Measurements from ENCODE around the gene FAM53B.

FAM53B gene

DNA sequence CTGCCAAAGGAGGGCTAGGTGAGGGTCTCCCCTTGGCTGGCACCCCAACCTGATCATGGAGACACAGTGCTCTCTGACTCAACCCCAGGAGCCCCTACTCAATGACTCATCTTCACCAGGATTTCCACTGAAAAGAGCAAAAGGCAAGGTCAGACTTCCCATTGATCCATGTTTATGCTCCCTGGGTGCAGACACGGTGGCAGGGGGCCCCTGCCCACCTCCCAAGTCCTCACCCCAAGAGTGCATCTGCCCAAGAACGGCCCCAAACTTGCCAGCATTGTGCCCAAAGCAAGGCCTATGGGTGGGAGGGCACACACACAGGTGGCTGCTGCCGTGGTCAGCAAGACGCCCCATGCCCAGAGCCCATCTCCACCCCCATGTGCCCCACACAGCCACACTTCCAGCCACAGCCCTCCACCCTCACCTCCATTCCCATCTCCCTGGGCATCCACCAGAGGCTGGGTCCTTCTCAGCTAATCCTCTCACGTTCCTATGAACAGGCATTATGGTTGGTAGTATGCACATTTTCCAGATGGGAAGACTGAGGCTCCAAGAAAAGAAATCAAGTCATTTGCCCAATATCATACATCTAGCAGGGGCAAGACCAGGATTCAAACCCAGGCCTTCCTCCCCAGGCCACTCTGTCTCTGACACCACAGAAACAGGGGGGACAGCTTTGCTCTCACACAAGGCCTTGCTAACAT is 31.3 kb downstream of the FAM53B start:
- ChIA-PET CTCF (interaction anchor here (1.2 kb wide), 1 partner anchor 28 kb away, joined by 5 read pairs; no protein-coding TSS in a partner anchor), POLR2A (ENCODE audit: low non-redundant PET) (no interaction called here)
- TF ChIP-seq, protein P1, sequence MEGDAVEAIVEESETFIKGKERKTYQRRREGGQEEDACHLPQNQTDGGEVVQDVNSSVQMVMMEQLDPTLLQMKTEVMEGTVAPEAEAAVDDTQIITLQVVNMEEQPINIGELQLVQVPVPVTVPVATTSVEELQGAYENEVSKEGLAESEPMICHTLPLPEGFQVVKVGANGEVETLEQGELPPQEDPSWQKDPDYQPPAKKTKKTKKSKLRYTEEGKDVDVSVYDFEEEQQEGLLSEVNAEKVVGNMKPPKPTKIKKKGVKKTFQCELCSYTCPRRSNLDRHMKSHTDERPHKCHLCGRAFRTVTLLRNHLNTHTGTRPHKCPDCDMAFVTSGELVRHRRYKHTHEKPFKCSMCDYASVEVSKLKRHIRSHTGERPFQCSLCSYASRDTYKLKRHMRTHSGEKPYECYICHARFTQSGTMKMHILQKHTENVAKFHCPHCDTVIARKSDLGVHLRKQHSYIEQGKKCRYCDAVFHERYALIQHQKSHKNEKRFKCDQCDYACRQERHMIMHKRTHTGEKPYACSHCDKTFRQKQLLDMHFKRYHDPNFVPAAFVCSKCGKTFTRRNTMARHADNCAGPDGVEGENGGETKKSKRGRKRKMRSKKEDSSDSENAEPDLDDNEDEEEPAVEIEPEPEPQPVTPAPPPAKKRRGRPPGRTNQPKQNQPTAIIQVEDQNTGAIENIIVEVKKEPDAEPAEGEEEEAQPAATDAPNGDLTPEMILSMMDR (conservative IDR thresholded peaks at IDR 0.05; ENCODE audit: low read depth): no peak
- no peak for DNase-seq (ENCODE audit: low spot score)
- H3K27ac ChIP-seq: peak overlapping the region; percentile 30

DNA sequence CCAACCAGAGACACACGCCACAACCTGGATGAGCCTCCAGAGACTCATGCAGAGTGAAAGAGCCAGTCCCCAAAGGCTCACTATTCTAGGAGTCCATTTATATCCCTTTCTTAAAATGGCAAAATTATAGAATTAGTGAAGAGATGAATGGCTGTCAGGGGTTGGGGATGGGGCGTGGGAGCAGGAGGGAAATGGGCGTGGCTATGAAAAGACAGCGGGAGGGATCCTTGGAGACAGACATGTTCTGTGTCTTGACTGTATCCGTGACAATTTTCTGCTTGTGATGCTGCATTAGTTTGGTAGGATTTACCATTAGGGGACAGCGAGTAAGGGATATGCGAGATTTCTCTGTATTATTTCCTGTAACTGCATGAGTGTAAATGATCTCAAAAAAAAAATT is 33.0 kb downstream of the FAM53B start:
- POLR2A ChIA-PET (ENCODE audit: low non-redundant PET): no interaction called here
- no peak for DNase-seq (ENCODE audit: low spot score)
- no peak overlapping the region for H3K27ac ChIP-seq
- CTCF ChIA-PET: no interaction called here
- TF ChIP-seq, protein P1 (conservative IDR thresholded peaks at IDR 0.05; ENCODE audit: low read depth): no peak

DNA sequence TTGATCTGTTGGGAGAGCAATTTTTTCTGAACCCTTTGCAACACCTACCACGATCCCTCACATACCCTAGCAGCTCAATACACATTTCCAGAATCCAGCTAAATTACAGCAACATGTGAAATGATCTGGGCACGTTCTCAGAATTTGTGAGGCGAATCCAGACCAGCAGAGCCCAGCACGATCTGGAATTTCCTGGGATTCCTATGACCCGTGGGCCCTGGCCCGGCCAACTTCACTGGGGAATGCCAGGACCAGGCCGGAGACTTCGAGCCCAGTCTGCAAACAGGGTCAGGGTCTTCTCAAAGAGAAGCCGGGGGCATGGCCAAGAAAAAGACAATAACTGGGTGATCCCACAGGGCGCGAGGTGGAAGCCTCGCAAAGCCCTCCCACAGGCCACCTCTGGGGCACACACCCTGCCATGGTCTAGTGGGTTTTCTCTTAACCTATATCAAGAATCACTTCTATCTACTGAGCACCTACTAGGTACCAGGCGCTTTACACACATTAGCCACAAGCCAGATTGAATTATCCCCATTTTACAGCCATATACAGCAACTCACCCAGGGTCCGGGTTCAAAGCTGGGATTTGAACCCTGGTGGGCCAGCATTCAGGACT is 33.8 kb downstream of the FAM53B start:
- H3K27ac ChIP-seq: peak overlapping the region; percentile 80
- no peak for DNase-seq (ENCODE audit: low spot score)
- TF ChIP-seq, protein P1 (conservative IDR thresholded peaks at IDR 0.05; ENCODE audit: low read depth): no peak
- ChIA-PET POLR2A (ENCODE audit: low non-redundant PET) (no interaction called here), CTCF (no interaction called here)

DNA sequence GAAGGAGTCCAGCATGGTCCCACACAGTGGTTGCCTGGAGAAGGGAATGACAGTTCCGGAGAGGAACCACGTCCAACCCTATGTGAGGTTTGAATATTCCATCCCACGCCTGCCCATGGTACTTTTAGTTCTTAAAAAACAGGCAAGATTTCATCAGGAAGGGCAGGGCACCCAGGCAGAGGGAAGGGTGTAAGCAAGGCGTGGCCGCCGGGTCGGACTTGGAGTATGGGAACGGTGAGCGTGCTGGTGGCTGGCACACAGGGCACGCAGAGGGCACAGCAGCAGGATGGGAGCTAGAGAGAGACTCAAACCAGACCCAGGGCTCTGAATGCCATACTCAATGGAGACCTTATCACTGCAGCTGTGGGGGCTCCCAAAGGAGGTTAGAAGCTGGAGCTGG is 34.3 kb downstream of the FAM53B start:
- peak; percentile 54 for DNase-seq (ENCODE audit: low spot score)
- POLR2A ChIA-PET (ENCODE audit: low non-redundant PET): no interaction called here
- TF ChIP-seq, protein P1 (conservative IDR thresholded peaks at IDR 0.05; ENCODE audit: low read depth): no peak
- CTCF ChIA-PET: no interaction called here
- H3K27ac ChIP-seq: peak overlapping the region; percentile 80

DNA sequence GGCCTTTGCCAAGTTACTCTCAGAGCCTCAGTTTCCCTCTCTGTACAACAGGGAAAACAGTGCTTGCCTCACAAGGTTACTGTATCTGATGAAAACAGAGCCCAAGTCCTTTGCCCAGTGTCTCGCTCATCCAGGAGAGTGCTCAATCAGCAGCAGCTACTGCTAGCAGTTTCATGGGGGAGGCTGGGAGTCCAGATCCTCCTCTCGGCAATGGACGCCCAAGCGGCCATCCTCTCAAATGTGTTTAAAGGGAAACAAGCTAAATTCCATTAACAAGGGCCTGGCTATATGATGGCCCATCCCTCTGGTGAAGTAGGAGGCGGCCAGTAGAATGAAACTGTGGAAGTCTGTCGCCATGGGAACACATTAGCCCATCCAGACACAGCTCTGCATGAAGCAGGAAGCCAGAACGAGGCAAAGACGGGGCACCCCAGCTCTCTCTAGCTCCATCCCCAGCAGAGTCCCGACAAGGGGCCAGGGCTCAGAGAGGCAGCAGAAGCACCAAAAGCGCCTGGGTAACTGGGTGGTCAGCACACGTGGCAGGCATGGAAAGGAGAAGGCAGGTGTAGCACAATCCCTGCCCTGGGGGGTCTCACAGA is 35.2 kb downstream of the FAM53B start:
- CTCF ChIA-PET: interaction anchor here (0.7 to 1.0 kb wide), 3 partner anchors 11 to 714 kb away, joined by 3 to 4 read pairs (median 3); no protein-coding TSS in a partner anchor
- DNase-seq (ENCODE audit: low spot score): no peak
- POLR2A ChIA-PET (ENCODE audit: low non-redundant PET): no interaction called here
- TF ChIP-seq, protein P1 (conservative IDR thresholded peaks at IDR 0.05; ENCODE audit: low read depth): no peak
- H3K27ac ChIP-seq: peak overlapping the region; percentile 80

DNA sequence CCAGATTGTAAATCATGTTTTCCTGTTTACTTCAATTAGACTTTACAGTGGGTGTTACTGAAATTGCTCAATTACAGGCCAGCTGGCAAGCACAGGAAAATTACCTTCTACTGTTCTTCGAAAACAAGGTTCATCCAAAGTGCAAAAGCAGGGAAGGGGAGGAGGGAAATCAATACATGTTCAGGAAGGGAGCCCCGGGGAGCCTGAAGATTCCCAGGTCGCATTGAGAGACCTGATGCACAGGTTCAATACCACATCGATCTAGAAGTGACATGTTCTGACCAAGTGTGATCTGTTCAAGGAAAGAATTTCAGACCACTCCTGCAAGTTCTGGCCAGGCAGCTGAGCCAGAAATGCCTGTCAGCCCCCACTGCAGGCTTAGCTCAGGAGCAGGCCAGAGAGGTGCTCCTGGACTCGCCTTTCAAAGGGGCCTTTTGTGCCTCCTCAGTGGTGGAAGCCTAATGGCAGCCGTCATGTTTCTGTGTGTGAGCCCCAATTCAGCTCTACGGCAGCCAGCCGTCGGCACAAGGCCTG is 35.9 kb downstream of the FAM53B start:
- TF ChIP-seq, protein P1 (conservative IDR thresholded peaks at IDR 0.05; ENCODE audit: low read depth): no peak
- ChIA-PET POLR2A (ENCODE audit: low non-redundant PET) (no interaction called here), CTCF (interaction anchor here (0.7 to 1.0 kb wide), 4 partner anchors 12 to 713 kb away, joined by 3 to 4 read pairs (median 3); no protein-coding TSS in a partner anchor)
- H3K27ac ChIP-seq: peak overlapping the region; percentile 80
- no peak for DNase-seq (ENCODE audit: low spot score)
